ENCODE results near the gene FOXD4L6.
"Not testable (repeated sequence)": the region's sequence is repeated elsewhere in the genome, so short reads cannot be mapped to it uniquely, and the experiment has no call there.

FOXD4L6 gene

GRCh38 chr9:41098759-41099158, 29.7 kb downstream of the FOXD4L6 start:
- not testable (repeated sequence) for DNase-seq

GRCh38 chr9:41095060-41095459, 33.4 kb downstream of the FOXD4L6 start:
- DNase-seq: not testable (repeated sequence)

GRCh38 chr9:41094010-41094773, 34.3 kb downstream of the FOXD4L6 start:
- DNase-seq: not testable (repeated sequence)

- DNase-seq: not testable (repeated sequence)
These were observed 37.6 kb downstream of the FOXD4L6 start for GRCh38 chr9:41090922-41091321.

- DNase-seq: not testable (repeated sequence)
These were observed 38.1 kb downstream of the FOXD4L6 start for GRCh38 chr9:41090386-41090785.

GRCh38 chr9:41088450-41089059, 39.9 kb downstream of the FOXD4L6 start:
- DNase-seq: not testable (repeated sequence)

GRCh38 chr9:41087929-41088328, 40.6 kb downstream of the FOXD4L6 start:
- not testable (repeated sequence) for DNase-seq

GRCh38 chr9:41087157-41087780, 41.2 kb downstream of the FOXD4L6 start:
- not testable (repeated sequence) for DNase-seq

- DNase-seq: not testable (repeated sequence)
These were observed 41.8 kb downstream of the FOXD4L6 start for GRCh38 chr9:41086685-41087084.

GRCh38 chr9:41086215-41086614, 42.3 kb downstream of the FOXD4L6 start:
- DNase-seq: not testable (repeated sequence)

GRCh38 chr9:41082358-41082757, 46.1 kb downstream of the FOXD4L6 start:
- DNase-seq: not testable (repeated sequence)

- not testable (repeated sequence) for DNase-seq
These were observed 49.0 kb downstream of the FOXD4L6 start for GRCh38 chr9:41079464-41079863.

- not testable (repeated sequence) for DNase-seq
These were observed 50.9 kb downstream of the FOXD4L6 start for GRCh38 chr9:41077586-41077985.

Data from activated CD4-positive, alpha-beta T cell treated with anti-CD3 and anti-CD28 coated beads, Interleukin-2, amount 50 U/mL, for 4 hours (primary cell).